Kidney (tissue), 14 donors: ENCODE data around the gene LTBP2. TPM values are rescaled to one million over a fixed set of nuclear protein-coding genes. Genes with fewer than 3 reads are reported as not detected.

Experiments used
- DNase-seq, 5 donors: peaks; one replicate each; pipeline ENCODE4 v3.0.0-alpha.2; 2013 to 2020
- FAIRE-seq: peaks from 2 replicates; lab custom pipeline; 2012; peaks lifted over from hg19 to GRCh38; lab: Jason Lieb, UNC
- H3K27ac ChIP-seq, 2 donors: one replicate each; pipeline ENCODE4 v1.7.0; 2013; ENCODE audit warnings: low read depth in 2 of 2, low read length in 2 of 2, inconsistent platforms in 1 of 2
- H3K27me3 ChIP-seq: one replicate; pipeline ENCODE4 v1.7.1; 2013; ENCODE audit warnings: low read length, inconsistent platforms; ENCODE audit not compliant: control insufficient read depth, insufficient read depth
- H3K36me3 ChIP-seq, 3 donors: one replicate each; pipeline versions ENCODE4 v1.7.0 to v1.7.1; 2013; ENCODE audit warnings: low read length in 3 of 3, control low read depth in 1 of 3, inconsistent platforms in 1 of 3; ENCODE audit not compliant: insufficient read depth in 3 of 3, control insufficient read depth in 2 of 3
- H3K4me1 ChIP-seq, 3 donors: one replicate each; pipeline versions ENCODE4 v1.7.0 to v1.7.1; 2013; ENCODE audit warnings: low read length in 3 of 3, inconsistent platforms in 1 of 3, low read depth in 1 of 3; ENCODE audit not compliant: control insufficient read depth in 2 of 3, insufficient read depth in 2 of 3
- H3K4me3 ChIP-seq, 3 donors: one replicate each; pipeline versions ENCODE4 v1.7.0 to v1.8.1; 2013; ENCODE audit warnings: low read length in 3 of 3, control low read depth in 1 of 3, inconsistent platforms in 1 of 3
- H3K9ac ChIP-seq, 3 donors: one replicate each; pipeline versions ENCODE4 v1.7.0 to v1.7.1; 2013; ENCODE audit warnings: low read length in 3 of 3, control low read depth in 1 of 3, inconsistent platforms in 1 of 3
- H3K9me3 ChIP-seq, 3 donors: one replicate each; pipeline versions ENCODE4 v1.7.0 to v1.7.1; 2013; ENCODE audit warnings: low read length in 3 of 3, control low read depth in 1 of 3, inconsistent platforms in 1 of 3; ENCODE audit not compliant: control insufficient read depth in 2 of 3, insufficient read depth in 1 of 3
- intact Hi-C: fragments of 100-400 bp; cut with DNase I; formaldehyde crosslinking; loops from one replicate; pipeline ENCODE4 v1.11.1; 2022
- polyA plus RNA-seq: library from polyadenylated mRNA; stranded (reverse); fragments of 350-450 nt; fragmentation: Illumina TruSeq; extraction: RNeasy Lipid Tissue Mini Kit (QIAGEN cat#74804); gene quantifications from one replicate; pipeline ENCODE4 v1.2.3, GENCODE V29; 2014; ENCODE audit warnings: low read depth, low replicate concordance; ENCODE audit not compliant: insufficient read depth
- total RNA-seq: library from RNA; stranded (reverse); fragmentation: NEBNext Ultra II Directional; extraction: Animal tissue kit (Norgen Biotek cat#: 25700); gene quantifications from one replicate; pipeline ENCODE4 v1.2.1, GENCODE V29; 2021
- TF ChIP-seq, protein P1 (sequence below): IDR thresholded peaks from 3 replicates; pipeline ENCODE4 v1.5.1; 2012; ENCODE audit warnings: mild to moderate bottlenecking, moderate library complexity, borderline replicate concordance; ENCODE audit not compliant: insufficient read depth; ENCODE audit errors: extremely low read depth
- donor health status: control.
- donor health status: control.
- donor health status: control.
- donor health status: control.
- donor health status: control.
- donor health status: DM: yes; HTN: yes; CAD: no.
- donor health status: Normal renal cell carcinoma (clear cell type).

The LTBP2 gene
- total and polyA plus RNA-seq, 2 donors from 2014 or later: 2.9 to 10.4 TPM

DNA sequence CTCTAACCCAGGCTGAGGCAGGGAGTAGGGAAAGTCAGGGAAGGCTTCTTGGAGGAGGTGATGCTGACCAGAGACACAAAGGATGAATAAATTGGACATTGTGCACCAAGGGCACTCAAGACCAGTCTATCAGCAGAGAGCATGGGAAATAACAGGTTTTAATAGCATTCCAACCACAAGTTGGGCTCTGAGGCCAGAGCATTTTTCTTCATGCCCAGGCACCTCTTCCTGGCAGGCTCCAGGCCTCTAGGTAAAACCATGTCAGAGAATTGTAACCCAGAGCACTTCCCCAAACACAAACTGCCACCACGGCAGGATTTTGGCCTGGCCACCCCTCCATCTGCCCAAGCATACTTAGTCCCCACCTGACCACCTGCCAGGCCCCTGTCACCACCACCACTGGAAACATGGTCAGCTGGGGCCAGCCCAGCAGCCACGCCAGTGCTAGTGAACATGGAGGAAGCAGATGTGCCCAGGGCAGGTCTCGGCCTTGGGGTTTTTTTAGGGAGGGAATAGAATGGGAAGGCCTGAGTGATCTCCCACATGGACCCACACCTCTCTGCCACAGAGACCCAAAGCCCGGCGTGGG is 22.7 kb downstream of the LTBP2 start:
- intact Hi-C loops: no loop called here
- Histone ChIP-seq H3K4me3 (no peak overlapping the region), H3K4me1 (peaks cover 0 to 21% (median 19%) of the 10 kb centered on the region in 3 donors), H3K27ac (no peak overlapping the region), H3K36me3 (no peaks in the 10 kb centered on the region), H3K9me3 (no peaks in the 10 kb centered on the region), H3K9ac (no peak overlapping the region), H3K27me3 (no peaks in the 10 kb centered on the region)
- DNase-seq: peak in 1 of 5 donors; percentile 64
- TF ChIP-seq, protein P1, sequence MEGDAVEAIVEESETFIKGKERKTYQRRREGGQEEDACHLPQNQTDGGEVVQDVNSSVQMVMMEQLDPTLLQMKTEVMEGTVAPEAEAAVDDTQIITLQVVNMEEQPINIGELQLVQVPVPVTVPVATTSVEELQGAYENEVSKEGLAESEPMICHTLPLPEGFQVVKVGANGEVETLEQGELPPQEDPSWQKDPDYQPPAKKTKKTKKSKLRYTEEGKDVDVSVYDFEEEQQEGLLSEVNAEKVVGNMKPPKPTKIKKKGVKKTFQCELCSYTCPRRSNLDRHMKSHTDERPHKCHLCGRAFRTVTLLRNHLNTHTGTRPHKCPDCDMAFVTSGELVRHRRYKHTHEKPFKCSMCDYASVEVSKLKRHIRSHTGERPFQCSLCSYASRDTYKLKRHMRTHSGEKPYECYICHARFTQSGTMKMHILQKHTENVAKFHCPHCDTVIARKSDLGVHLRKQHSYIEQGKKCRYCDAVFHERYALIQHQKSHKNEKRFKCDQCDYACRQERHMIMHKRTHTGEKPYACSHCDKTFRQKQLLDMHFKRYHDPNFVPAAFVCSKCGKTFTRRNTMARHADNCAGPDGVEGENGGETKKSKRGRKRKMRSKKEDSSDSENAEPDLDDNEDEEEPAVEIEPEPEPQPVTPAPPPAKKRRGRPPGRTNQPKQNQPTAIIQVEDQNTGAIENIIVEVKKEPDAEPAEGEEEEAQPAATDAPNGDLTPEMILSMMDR: no peak
- FAIRE-seq: no peak

DNA sequence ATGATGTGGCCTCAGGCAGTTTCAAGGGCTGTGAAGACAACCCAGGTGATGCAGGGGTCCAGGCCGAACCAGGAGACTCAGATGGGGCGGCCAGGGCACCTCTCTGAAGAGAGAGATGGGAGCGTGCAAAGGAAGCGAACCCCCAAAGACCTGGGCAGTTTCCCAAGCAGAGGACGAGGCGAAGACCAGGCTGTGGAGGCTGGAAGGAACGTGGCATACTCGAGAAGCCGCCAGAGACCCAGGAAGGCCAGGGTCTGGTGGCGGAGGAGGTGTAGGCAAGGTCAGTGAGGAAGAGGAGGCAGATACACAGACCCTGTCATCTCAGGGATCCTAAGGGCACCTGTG is 24.7 kb downstream of the LTBP2 start:
- DNase-seq (peak in 1 of 5 donors; percentile 29), FAIRE-seq (no peak)
- H3K36me3 ChIP-seq: no peaks in the 10 kb centered on the region
- no peak overlapping the region for H3K27ac ChIP-seq
- intact Hi-C loops: no loop called here
- H3K4me3 ChIP-seq: no peak overlapping the region
- H3K27me3 ChIP-seq: no peaks in the 10 kb centered on the region
- TF ChIP-seq, protein P1: no peak
- H3K9me3 ChIP-seq: no peaks in the 10 kb centered on the region
- H3K9ac ChIP-seq: no peak overlapping the region
- H3K4me1 ChIP-seq: peaks cover 0 to 16% (median 14%) of the 10 kb centered on the region in 3 donors

DNA sequence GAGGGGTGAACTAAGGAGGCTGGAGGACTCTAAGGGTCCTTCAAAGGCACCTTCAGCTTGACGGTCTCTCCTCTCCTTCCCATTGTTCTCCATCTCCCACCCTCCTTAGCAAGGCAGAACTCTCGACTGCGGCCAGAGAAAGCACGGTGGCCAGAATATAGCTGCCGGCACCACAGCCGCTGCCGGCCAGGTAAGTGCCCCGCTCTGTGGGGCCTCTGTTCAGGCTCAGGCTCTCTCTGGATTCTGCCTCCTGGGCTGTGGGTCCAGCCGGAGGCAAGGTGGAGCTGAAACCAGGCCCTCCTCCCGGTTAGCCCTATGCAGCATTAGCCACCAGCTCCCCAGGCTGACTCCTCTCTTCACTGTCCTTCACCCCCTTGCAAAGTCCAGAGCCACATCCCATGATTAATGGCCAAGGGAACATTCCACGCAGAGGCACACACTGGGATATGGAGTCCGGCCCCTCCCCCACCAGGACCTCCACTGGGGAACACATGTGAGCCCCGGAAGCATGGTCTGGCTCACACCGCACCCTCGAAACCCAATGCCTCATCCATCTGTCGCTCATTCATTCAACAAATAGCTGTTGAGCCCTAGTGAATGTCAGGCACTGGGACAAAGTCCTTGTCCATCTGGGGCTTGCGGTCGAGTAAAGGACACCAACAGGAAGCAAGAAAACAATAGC is 25.2 kb downstream of the LTBP2 start:
- H3K36me3 ChIP-seq: no peaks in the 10 kb centered on the region
- H3K27ac ChIP-seq: no peak overlapping the region
- DNase-seq (peak in 1 of 5 donors; percentile 39), FAIRE-seq (no peak)
- H3K4me3 ChIP-seq: no peak overlapping the region
- H3K9me3 ChIP-seq: no peaks in the 10 kb centered on the region
- peaks cover 0 to 12% (median 9%) of the 10 kb centered on the region in 3 donors for H3K4me1 ChIP-seq
- intact Hi-C loops: no loop called here
- H3K9ac ChIP-seq: no peak overlapping the region
- TF ChIP-seq, protein P1: no peak
- no peaks in the 10 kb centered on the region for H3K27me3 ChIP-seq
